HG02623 (cell line): ENCODE measurements around the gene STK4.

Source experiments
- ATAC-seq: cut with Tn5 transposase; IDR thresholded peaks from one replicate; pipeline ENCODE4 v1.9.1; 2021; ENCODE audit warnings: moderate library complexity; ENCODE audit not compliant: unreplicated experiment

STK4 gene

GRCh38 chr20:45082468-45082867, 116.2 kb downstream of the STK4 start:
- ATAC-seq = no peak

- no peak for ATAC-seq
Measured at GRCh38 chr20:45083127-45083526, 116.8 kb downstream of the STK4 start.

DNA sequence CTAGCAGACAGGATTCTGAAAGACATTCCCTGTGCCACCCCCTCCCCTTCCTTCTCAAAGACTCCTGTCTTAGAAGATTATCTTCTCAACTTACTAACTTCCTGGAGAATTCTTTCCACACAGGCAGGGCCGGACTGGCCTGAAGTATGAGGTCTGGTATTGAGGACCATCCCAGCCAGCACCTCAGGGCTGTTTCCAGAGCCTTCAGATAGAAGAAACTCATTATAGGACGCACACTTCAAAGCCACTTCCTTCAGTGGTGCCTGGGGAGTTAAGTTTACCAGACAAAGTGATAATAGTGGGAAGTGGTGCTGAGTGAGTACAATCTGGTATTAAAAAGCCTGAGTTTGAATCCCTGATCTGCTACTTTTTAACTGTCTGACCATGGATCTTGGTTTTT, 119.0 kb downstream of the STK4 start:
- no peak for ATAC-seq

DNA sequence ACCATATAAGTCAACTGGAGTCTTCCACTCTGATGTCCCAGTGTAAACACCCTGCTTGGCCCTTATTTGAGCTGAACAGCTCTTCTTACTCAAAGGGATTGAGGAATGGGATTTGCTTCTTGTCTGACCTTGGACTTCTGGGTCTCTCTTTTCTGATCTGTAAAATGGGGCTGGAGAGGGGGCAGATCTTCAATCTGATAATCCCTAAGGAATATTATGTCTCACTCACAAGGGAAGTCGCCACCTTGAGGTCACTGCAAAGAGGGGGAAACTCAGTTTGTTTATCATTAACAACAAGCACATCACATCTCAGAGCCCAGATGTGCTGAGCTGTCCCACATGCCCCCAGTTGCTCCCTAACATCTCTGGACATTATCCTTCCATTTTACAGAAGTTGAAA, 119.6 kb downstream of the STK4 start:
- ATAC-seq = no peak

GRCh38 chr20:45087097-45087790, 120.9 kb downstream of the STK4 start:
- no peak for ATAC-seq

DNA sequence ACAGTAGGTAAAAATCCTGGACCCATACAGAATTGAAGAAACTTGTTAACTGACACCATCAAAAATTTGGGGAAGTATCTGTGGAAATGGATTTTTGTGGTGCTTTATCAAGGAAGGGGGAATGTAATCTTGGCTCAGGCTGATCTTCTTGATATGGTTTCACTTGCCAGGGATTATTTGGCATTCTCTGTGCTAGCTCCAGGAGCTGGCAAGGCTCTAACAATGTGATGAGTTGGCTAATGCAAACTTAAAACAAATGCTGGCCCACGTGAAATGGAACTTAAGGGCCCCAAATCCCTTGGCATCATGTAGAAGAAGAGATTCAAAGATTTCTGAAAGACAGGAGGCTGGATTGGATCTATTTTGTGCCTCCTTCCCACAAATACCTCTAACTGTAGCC, 121.5 kb downstream of the STK4 start:
- ATAC-seq = no peak

DNA sequence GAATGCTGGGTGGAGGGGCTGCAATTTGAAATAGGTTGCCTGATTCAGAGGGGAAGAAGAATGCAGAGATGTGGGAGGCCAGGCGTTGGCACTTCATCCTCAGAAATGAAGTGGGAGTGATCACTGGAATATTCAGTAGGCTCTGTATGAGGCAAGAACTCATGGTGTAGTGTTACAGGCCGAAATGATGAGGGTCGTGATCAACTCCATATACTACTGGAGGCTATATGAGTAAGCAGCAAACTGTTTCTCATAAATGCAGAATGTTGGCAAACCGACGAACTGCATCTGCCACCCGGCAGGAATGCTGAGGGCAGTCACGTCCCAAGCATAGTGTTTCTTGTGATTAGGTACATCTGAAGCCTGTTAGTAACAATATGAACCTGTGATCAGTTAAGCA, 121.9 kb downstream of the STK4 start:
- no peak for ATAC-seq

DNA sequence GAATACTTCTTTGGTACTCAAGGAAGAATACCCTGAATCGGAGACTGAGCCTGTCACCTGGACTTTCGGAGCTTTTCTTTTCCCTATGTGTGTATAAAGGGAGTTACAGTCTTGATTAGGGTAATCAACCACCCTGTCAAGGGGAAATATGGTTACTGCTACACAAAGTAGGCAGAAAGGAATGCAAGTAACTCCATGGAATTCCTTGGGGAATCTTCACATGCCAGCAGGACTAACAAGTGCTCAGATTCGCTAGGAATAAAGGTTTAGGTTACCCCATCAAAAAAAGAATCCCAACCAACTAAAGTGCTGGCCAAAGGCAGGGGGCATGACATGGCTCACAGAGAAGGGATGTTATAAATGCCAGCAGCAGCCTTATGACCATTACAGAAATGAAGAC, 124.2 kb downstream of the STK4 start:
- ATAC-seq = no peak

GRCh38 chr20:45091366-45091765, 125.1 kb downstream of the STK4 start:
- ATAC-seq = no peak

- no peak for ATAC-seq
Measured at GRCh38 chr20:45092898-45093297, 126.6 kb downstream of the STK4 start.

DNA sequence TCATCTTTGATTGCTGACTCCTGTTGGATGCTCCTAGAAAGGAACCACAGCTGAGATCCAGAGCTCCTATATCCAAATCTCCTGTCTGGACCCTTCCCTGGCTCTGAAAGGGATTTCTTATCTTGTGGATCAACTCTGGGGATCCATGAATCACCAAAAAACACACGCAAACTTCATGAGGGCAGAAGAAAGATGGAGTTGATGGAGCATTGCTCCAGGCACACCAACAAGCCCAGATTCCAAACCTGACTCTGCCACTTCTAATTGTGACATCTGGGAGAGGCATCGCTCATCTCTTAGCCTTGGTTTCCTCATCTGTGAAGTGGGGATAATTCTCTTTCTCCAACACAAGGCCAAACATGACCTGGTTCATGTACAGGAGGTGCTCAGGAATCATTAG, 127.9 kb downstream of the STK4 start:
- ATAC-seq = no peak

DNA sequence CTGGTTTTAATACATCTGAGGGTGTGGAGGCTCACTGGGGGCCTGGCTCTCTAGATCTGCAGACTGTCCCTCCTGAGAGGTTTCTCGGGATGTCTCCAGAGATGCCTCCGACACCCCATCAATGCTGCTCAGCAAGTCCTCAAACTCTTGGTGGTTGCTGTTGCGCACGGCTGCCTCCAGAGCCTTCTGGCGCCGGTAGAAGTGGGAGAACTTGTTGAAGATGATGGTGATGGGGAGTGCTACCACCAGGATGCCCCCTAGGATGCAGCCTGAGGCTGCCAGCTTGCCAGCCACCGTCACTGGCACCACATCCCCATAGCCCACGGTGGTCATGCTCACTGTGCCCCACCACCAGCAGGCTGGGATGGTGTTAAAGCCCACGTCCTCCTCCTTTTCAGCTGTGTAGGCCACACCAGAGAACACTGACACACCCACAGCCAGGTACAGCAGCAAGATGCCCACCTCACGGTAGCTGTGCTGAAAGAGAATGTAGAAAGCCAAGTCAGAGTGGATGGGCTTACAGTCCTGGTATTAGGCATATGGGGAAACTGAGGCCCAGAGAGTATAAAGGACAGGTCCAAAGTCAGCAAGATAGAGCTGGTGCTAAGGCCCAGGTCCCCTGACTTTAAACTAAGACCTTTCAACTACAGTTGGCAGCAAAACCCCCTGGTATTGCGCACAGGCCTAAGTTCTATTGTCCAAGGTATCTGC, 128.7 kb downstream of the STK4 start:
- no peak for ATAC-seq

DNA sequence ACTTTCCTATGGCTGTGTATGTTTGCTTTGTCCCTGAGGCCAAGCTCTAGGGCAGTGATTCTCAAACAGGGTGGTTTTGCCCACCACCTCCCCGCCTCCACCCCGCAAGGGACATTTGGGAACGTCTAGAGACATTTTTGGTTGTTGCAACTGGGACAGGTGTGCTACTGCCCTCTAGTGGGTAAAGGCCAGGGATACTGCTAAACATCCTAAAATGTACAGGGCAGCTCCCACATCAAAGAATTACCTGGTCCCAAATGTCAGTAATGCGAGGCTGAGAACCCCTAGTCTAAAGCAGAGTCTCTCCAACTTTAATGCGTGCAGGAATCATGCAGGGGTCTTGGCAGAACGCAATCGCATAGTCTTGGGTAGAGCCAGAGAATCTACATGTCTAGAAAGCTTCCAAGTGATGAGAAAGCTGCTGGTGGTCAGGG, 129.5 kb downstream of the STK4 start:
- ATAC-seq = no peak

GRCh38 chr20:45096781-45097180, 130.5 kb downstream of the STK4 start:
- no peak for ATAC-seq

- no peak for ATAC-seq
Measured at GRCh38 chr20:45097485-45098102, 131.3 kb downstream of the STK4 start.

GRCh38 chr20:45098103-45098773, 131.9 kb downstream of the STK4 start:
- no peak for ATAC-seq

GRCh38 chr20:45100563-45101245, 134.4 kb downstream of the STK4 start, which contains the start of gene KCNS1:
KCNS1 (minus strand) TSS chr20:45101127; CDS start chr20:45099236, 1,891 bp downstream.
- ATAC-seq = no peak

DNA sequence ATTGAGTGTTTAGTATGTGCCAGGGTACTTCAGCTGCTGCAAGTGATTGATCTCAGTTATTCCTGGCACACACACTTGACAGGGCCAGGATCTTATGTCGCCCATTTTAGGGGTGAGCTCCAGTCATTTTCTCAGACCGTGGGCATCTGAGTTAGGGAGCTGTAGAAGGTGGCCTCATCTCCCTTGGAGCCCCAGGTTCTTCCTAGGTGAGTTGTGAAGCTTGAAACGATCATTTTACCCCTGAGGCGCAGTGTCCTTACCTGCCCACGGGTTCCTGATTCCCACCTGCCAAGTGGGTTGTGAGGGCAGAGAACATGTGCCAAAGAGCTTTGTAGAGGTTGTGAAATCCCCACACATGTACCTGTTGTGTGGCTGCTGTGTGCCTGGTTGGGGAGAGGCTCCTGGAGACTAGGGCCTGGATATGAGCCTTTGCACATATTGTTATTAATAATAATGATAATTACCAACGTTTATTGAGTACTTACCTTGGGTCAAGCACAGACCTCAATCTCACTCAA, 135.1 kb downstream of the STK4 start:
- ATAC-seq = no peak

DNA sequence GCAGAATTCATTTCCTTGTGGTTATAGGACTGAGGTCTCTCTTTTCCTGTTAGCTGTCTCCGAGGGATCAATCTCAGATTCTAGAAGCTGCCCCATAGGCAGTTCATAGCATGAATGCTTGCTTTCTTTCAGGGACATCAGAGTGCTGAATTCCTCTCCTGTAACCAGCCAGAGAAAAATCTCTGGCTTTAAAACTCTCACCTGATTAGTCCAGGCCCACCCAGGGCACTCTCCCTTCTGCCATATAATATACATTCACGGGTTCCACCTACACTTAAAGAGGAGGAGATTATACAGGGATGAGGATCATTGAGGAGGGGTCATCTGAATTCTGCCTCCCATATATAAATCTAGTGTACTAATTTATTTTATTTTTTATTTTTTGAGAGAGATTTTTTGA, 136.8 kb downstream of the STK4 start:
- no peak for ATAC-seq

DNA sequence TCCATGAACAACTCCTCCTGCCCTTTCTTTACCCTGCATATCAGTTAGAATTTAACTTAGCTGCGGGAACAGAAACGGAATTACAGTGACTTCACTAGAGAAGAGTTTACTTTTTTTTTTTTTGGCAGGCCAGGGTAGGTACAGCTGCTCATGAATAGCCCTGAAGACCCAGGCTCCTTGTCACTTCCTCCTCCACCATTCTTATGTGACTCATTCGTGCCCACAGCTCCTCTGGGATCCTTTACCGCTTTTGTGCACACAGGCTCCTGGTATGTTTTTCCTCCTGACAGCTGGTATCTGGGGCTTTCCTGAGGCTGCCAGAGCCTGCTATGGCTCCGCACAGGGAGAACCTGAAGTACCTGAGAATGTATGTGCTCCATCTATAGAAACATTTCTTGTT, 138.5 kb downstream of the STK4 start:
- no peak for ATAC-seq

DNA sequence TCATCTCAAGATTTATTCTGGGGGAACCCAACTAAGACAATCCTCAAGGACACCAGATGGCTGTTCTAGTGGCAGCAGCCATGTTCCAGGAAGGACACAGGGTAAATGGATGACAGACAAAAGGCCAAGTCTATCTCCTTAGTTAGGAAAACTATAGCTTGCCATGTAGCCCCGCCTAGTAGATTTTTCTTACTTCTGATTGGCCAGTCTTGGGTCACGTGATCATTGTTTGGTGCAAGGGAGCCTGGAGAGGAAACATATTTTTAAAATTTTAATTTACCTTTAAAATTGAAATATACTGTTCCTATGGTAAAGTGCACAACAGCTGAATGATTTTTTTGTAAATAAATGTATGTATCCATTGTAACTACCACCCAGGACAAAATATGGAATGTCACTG, 139.0 kb downstream of the STK4 start:
- ATAC-seq = no peak
